Retinal pigment epithelial cell (primary cell): ENCODE measurements around the gene DAAM1.

ENCODE experiments used
- DNase-seq: peaks from one replicate; pipeline ENCODE4 v3.0.0-alpha.2; 2010; ENCODE audit warnings: low read depth
- H3K4me3 ChIP-seq: 2 replicates; pipeline ENCODE4 v1.5.1; 2011; ENCODE audit warnings: mild to moderate bottlenecking, low read length, control low read depth, moderate library complexity
- TF ChIP-seq, protein P1 (sequence below): conservative IDR thresholded peaks from 2 replicates; pipeline ENCODE4 v1.5.1; 2011; ENCODE audit warnings: low read depth, low read length, control low read depth, inconsistent platforms

The DAAM1 gene

GRCh38 chr14:59374048-59374447 is 185.6 kb downstream of the DAAM1 start:
- H3K4me3 ChIP-seq = no peak overlapping the region
- TF ChIP-seq, protein P1, sequence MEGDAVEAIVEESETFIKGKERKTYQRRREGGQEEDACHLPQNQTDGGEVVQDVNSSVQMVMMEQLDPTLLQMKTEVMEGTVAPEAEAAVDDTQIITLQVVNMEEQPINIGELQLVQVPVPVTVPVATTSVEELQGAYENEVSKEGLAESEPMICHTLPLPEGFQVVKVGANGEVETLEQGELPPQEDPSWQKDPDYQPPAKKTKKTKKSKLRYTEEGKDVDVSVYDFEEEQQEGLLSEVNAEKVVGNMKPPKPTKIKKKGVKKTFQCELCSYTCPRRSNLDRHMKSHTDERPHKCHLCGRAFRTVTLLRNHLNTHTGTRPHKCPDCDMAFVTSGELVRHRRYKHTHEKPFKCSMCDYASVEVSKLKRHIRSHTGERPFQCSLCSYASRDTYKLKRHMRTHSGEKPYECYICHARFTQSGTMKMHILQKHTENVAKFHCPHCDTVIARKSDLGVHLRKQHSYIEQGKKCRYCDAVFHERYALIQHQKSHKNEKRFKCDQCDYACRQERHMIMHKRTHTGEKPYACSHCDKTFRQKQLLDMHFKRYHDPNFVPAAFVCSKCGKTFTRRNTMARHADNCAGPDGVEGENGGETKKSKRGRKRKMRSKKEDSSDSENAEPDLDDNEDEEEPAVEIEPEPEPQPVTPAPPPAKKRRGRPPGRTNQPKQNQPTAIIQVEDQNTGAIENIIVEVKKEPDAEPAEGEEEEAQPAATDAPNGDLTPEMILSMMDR = no peak
- DNase-seq = no peak

DNA sequence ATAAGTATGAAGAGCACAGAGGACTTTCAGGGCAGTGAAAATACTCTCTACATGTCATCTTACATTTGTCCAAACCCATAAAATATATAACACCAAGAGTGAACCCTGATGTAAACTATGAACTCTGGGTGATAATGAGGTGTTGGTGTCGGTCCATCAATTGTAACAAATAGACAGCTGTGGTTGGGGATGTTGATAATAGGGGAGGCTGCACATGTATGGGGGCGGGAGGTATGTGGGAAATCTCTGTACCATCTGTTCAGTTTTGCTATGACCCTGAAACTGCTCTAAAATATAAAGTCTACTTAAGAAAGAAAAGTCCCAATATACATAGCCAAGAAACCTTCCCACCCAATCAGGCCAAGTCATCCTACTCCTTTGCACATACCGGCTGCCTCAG is 188.2 kb downstream of the DAAM1 start:
- TF ChIP-seq, protein P1 = no peak
- no peak for DNase-seq
- H3K4me3 ChIP-seq = no peak overlapping the region

GRCh38 chr14:59377491-59377890 is 189.0 kb downstream of the DAAM1 start:
- DNase-seq = no peak
- TF ChIP-seq, protein P1 = no peak
- no peak overlapping the region for H3K4me3 ChIP-seq

GRCh38 chr14:59377991-59378601 is 189.6 kb downstream of the DAAM1 start:
- DNase-seq = no peak
- TF ChIP-seq, protein P1 = no peak
- H3K4me3 ChIP-seq = no peak overlapping the region

DNA sequence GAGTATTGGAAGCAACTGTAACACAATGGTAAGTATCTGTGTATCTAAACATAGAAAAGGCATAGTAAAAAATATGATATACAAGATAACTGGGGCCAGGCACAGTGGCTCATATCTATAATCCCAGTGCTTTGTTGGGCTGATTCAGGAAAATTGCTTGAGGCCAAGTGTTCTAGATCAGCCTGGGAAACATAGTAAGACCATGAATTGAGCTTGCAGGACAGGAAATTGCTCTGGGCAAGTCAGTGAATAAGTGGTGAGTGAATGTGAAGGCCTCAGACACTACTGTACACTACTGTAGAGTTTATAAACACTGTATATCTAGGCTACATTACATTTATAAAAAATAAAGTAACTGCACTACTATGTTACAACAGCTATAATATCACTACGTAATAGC is 201.5 kb downstream of the DAAM1 start:
- TF ChIP-seq, protein P1 = no peak
- DNase-seq = no peak

DNA sequence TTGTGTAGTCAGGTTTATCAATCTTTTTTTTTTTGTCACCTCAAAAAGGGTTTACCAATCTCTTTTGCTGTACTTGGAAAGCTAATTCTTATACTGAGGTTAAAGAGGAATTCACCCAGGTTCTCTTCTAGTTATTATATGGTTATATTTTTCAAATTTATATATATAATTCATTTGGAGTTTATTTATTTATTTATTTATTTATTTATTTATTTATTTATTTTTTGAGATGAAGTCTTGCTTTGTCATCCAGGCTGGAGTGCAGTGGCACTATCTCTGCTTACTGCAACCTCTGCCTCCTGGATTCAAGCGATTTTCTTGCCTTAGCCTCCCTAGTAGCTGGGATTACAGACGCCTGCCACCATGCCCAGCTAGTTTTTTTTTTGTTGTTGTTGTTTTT is 202.9 kb downstream of the DAAM1 start:
- no peak overlapping the region for H3K4me3 ChIP-seq
- DNase-seq = no peak
- TF ChIP-seq, protein P1 = no peak

More for the DNA sequence above, 201.5 kb downstream of the DAAM1 start:
- H3K4me3 ChIP-seq = no peak overlapping the region

DNA sequence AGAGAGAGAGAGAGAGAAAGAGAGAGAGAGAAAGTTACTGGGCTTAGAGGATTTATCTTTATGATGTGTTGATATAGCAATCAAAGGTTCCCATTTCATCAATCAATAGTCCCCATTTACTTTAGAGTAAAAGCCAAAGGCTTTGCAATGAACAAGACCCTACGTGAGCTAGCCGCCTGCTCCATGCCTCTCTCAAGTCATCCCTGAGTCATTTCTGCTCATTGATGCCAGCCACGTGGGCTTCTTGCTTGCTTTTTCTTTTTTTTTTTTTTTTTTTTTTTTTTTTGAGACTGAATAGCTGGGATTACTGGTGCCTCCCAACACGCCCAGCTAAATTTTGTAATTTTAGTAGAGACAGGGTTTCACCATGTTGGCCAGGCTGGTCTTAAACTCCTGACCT is 205.8 kb downstream of the DAAM1 start:
- DNase-seq = no peak
- no peak overlapping the region for H3K4me3 ChIP-seq
- TF ChIP-seq, protein P1 = no peak
